PC-9 (cell line): ENCODE results near the gene ISM2. TPM values are rescaled to one million over a fixed set of nuclear protein-coding genes. Genes with fewer than 3 reads are reported as not detected.

Experiments used
- BruUV-seq: library from RNA; stranded (reverse); fragments of 400-500 nt; replicated peaks from 2 replicates; lab custom pipeline; 2021; lab: Mats Ljungman, UMichigan
- CTCF ChIA-PET: fragments of 300-600 bp; sonication (Branson Sonifier 250); formaldehyde crosslinking; loops from one replicate; lab custom pipeline; 2022; ENCODE audit warnings: antibody characterized with exemption; lab: Charles Lee
- POLR2A ChIA-PET: fragments of 300-600 bp; sonication (Branson Sonifier 250); formaldehyde crosslinking; loops from one replicate; lab custom pipeline; 2022; ENCODE audit warnings: antibody characterized with exemption; ENCODE audit not compliant: unreplicated experiment; lab: Charles Lee
- DNase-seq, 2 experiments: peaks; one replicate each; pipeline versions ENCODE4 v3.0.0 to v3.0.0-alpha.2; 2015 to 2022; ENCODE audit warnings: mixed read lengths in 1 of 2
- H2AFZ ChIP-seq: fragments of 200-600 bp; sonication (generic); 2 replicates; pipeline ENCODE4 v1.8.1; 2017; ENCODE audit warnings: antibody characterized with exemption
- H3F3A ChIP-seq: fragments of 200-600 bp; sonication (generic); 2 replicates; pipeline ENCODE4 v1.8.1; 2017; ENCODE audit warnings: antibody characterized with exemption, mild to moderate bottlenecking, low read depth; ENCODE audit not compliant: insufficient read depth
- H3K27ac ChIP-seq: fragments of 200-600 bp; sonication (generic); 2 replicates; pipeline ENCODE4 v1.6.1; 2016; ENCODE audit warnings: mixed run types
- H3K27me3 ChIP-seq: fragments of 200-600 bp; sonication (generic); 2 replicates; pipeline ENCODE4 v1.6.1; 2016; ENCODE audit warnings: low read depth, mixed run types; ENCODE audit not compliant: insufficient read depth
- H3K36me3 ChIP-seq: fragments of 200-600 bp; sonication (generic); 2 replicates; pipeline ENCODE4 v1.6.1; 2016; ENCODE audit warnings: low read depth, mixed run types
- H3K4me1 ChIP-seq: fragments of 200-600 bp; sonication (generic); replicated peaks from 2 replicates; pipeline ENCODE4 v1.6.1; 2016; ENCODE audit warnings: mixed run types; ENCODE audit not compliant: insufficient read depth
- H3K4me2 ChIP-seq: fragments of 200-600 bp; sonication (generic); 2 replicates; pipeline ENCODE4 v1.6.1; 2017; ENCODE audit warnings: mixed run types
- H3K4me3 ChIP-seq: fragments of 200-600 bp; sonication (generic); 2 replicates; pipeline ENCODE4 v1.6.1; 2016; ENCODE audit warnings: mixed run types
- H3K79me2 ChIP-seq: fragments of 200-600 bp; sonication (generic); 2 replicates; pipeline ENCODE4 v1.6.1; 2017; ENCODE audit warnings: low read depth, mixed run types
- H3K9me2 ChIP-seq: fragments of 200-600 bp; sonication (generic); 2 replicates; pipeline ENCODE4 v1.8.1; 2017; ENCODE audit warnings: mild to moderate bottlenecking; ENCODE audit not compliant: insufficient read depth
- H3K9me3 ChIP-seq: fragments of 200-600 bp; sonication (generic); 2 replicates; pipeline ENCODE4 v1.8.1; 2016; ENCODE audit warnings: low read depth; ENCODE audit not compliant: insufficient read depth
- H4K20me1 ChIP-seq: fragments of 200-600 bp; sonication (generic); 2 replicates; pipeline ENCODE4 v1.8.1; 2017; ENCODE audit not compliant: insufficient read depth
- CTCF ChIP-seq: fragments of 200-600 bp; sonication (generic); conservative IDR thresholded peaks from 2 replicates; pipeline ENCODE4 v1.6.1; 2017; ENCODE audit warnings: mixed run types, antibody characterized with exemption, mild to moderate bottlenecking, moderate library complexity
- EZH2 ChIP-seq: fragments of 200-600 bp; sonication (generic); IDR thresholded peaks from 2 replicates; pipeline ENCODE4 v1.8.0; 2017; ENCODE audit warnings: antibody characterized with exemption, low read depth
- intact Hi-C: fragments of 100-400 bp; cut with micrococcal nuclease; formaldehyde crosslinking; loops from one replicate; pipeline ENCODE4 v1.10.0; 2022; ENCODE audit not compliant: unreplicated experiment
- total RNA-seq: library from RNA; stranded (reverse); gene quantifications from 2 replicates; pipeline ENCODE4 v1.2.3, GENCODE V29; 2021

ISM2 gene
- total RNA-seq, 1 experiment from 2014 or later, result not detected

GRCh38 chr14:77498984-77499527 is 440 bp upstream of the ISM2 start:
- TF ChIP-seq EZH2 (no peak), CTCF (no peak)
- Histone ChIP-seq H3K36me3 (no peaks in the 10 kb centered on the region), H3K9me2 (no peaks in the 10 kb centered on the region), H4K20me1 (no peaks in the 10 kb centered on the region), H2AFZ (no peak overlapping the region), H3K4me3 (no peak overlapping the region), H3K4me1 (no peaks in the 10 kb centered on the region), H3F3A (peaks cover 11% of the 10 kb centered on the region; the same call in 1 of the 2 replicates), H3K9me3 (no peaks in the 10 kb centered on the region), H3K27ac (no peak overlapping the region), H3K4me2 (no peak overlapping the region), H3K27me3 (no peaks in the 10 kb centered on the region), H3K79me2 (no peaks in the 10 kb centered on the region)
- no peak for DNase-seq
- ChIA-PET CTCF (no interaction called here), POLR2A (no interaction called here)
- BruUV-seq, result no TSS peak
- intact Hi-C loops, result no loop called here

DNA sequence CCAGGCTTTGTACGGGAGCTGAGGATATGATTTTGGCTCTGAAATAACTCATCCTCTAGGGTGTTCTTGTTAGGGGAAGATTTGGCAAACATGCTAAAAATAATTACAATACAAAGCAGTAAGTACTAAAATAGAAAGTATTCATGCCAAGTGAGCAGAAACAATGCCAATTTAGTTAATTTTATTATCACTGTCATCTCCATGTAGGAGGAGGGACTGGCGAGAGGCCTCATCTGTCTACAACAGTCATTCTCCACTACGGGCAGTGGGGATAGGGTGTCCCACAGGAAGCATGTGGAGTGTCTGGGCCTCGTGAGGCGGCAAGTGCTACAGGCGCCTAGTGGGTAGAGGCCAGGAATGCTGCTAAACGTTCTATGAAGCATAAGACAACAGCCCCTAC is 3.3 kb downstream of the ISM2 start:
- no peak for DNase-seq
- no TSS peak for BruUV-seq
- POLR2A ChIA-PET, result interaction anchor here (0.7 kb wide), 1 partner anchor 266 kb away, joined by 4 read pairs; no protein-coding TSS in a partner anchor

DNA sequence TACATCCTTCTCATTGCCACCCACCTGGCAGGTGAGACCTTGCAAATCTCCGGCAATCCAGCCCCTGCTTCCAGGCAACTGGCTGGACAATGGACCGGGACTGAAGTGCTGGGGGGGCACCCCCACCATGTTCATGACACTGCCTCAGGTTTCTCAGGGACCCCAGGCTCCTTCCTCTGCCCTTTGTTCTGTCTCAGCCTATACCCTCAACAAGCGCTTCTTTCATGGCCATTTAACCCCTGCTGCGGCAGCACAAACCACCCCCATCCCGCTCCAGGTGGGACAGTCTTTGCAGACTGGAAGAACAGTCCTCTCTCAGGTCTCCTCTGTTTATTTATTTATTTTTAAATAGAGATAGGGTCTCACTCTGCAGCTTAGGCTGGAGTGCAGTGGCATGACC is 7.6 kb downstream of the ISM2 start:
- no peak overlapping the region for H3K4me3 ChIP-seq
- H2AFZ ChIP-seq, result no peak overlapping the region
- no peak overlapping the region for H3K4me2 ChIP-seq
- intact Hi-C loops, result no loop called here
- no peak for DNase-seq
- no peaks in the 10 kb centered on the region for H3K36me3 ChIP-seq
- H3K9me3 ChIP-seq, result no peaks in the 10 kb centered on the region
- no peaks in the 10 kb centered on the region for H3K4me1 ChIP-seq
- ChIA-PET POLR2A (no interaction called here), CTCF (no interaction called here)
- no peaks in the 10 kb centered on the region for H3K9me2 ChIP-seq
- H3K79me2 ChIP-seq, result no peaks in the 10 kb centered on the region
- no peaks in the 10 kb centered on the region for H3K27me3 ChIP-seq
- no peak overlapping the region for H3K27ac ChIP-seq
- no TSS peak for BruUV-seq
- TF ChIP-seq EZH2, result no peak
- no peak for TF ChIP-seq CTCF
- no peaks in the 10 kb centered on the region for H4K20me1 ChIP-seq
- H3F3A ChIP-seq, result peaks cover 7% of the 10 kb centered on the region; the same call in 1 of the 2 replicates

More for the DNA sequence above, 3.3 kb downstream of the ISM2 start:
- CTCF ChIA-PET, result no interaction called here
- Histone ChIP-seq H2AFZ (no peak overlapping the region), H3K27ac (no peak overlapping the region), H3K4me3 (no peak overlapping the region), H3F3A (peaks cover 7% of the 10 kb centered on the region; the same call in 1 of the 2 replicates), H4K20me1 (no peaks in the 10 kb centered on the region), H3K9me3 (no peaks in the 10 kb centered on the region), H3K36me3 (no peaks in the 10 kb centered on the region), H3K79me2 (no peaks in the 10 kb centered on the region), H3K4me2 (no peak overlapping the region), H3K4me1 (no peaks in the 10 kb centered on the region), H3K27me3 (no peaks in the 10 kb centered on the region), H3K9me2 (no peaks in the 10 kb centered on the region)
- intact Hi-C loops, result no loop called here
- no peak for TF ChIP-seq EZH2
- no peak for TF ChIP-seq CTCF
